H9 (cell line): ENCODE data around the gene OTOS. TPM values are rescaled to one million over a fixed set of nuclear protein-coding genes. Genes with fewer than 3 reads are reported as not detected.

Experiments used
- DNase-seq: peaks from one replicate; pipeline ENCODE4 v3.0.0-alpha.2; 2017
- H2AFZ ChIP-seq: one replicate; pipeline ENCODE4 v1.6.1; 2013; ENCODE audit warnings: mild to moderate bottlenecking, low read length, control low read depth, moderate library complexity
- H2AK5ac ChIP-seq: 2 replicates; pipeline ENCODE4 v1.6.1; 2013; ENCODE audit warnings: low read length, control low read depth, mixed read lengths; ENCODE audit not compliant: insufficient read length
- H2BK120ac ChIP-seq: one replicate; pipeline ENCODE4 v1.6.1; 2013; ENCODE audit warnings: low read depth, mild to moderate bottlenecking, low read length, control low read depth, inconsistent platforms; ENCODE audit not compliant: poor library complexity, severe bottlenecking
- H2BK12ac ChIP-seq: 2 replicates; pipeline ENCODE4 v1.6.1; 2013; ENCODE audit warnings: low read length, control low read depth, mixed read lengths, low read depth; ENCODE audit not compliant: insufficient read length
- H2BK15ac ChIP-seq: 2 replicates; pipeline ENCODE4 v1.6.1; 2013; ENCODE audit warnings: low read depth, low read length, control low read depth
- H2BK20ac ChIP-seq: one replicate; pipeline ENCODE4 v1.6.1; 2013; ENCODE audit warnings: low read depth, mild to moderate bottlenecking, low read length, control low read depth, inconsistent platforms; ENCODE audit not compliant: poor library complexity, severe bottlenecking
- H2BK5ac ChIP-seq: 2 replicates; pipeline ENCODE4 v1.6.1; 2013; ENCODE audit warnings: low read length, control low read depth, mixed read lengths; ENCODE audit not compliant: insufficient read length
- H3K14ac ChIP-seq: 2 replicates; pipeline ENCODE4 v1.6.1; 2013; ENCODE audit warnings: low read length, control low read depth; ENCODE audit not compliant: insufficient read depth
- H3K18ac ChIP-seq: 2 replicates; pipeline ENCODE4 v1.6.1; 2013; ENCODE audit warnings: low read depth, mild to moderate bottlenecking, mixed read lengths, low read length, control low read depth; ENCODE audit not compliant: insufficient read length
- H3K23ac ChIP-seq: 2 replicates; pipeline ENCODE4 v1.6.1; 2013; ENCODE audit warnings: low read length, control low read depth, mixed read lengths, low read depth; ENCODE audit not compliant: insufficient read length
- H3K23me2 ChIP-seq: 2 replicates; pipeline ENCODE4 v1.6.1; 2013; ENCODE audit warnings: low read depth, mild to moderate bottlenecking, mixed read lengths, low read length, control low read depth; ENCODE audit not compliant: insufficient read length, poor library complexity, severe bottlenecking
- H3K27ac ChIP-seq: 2 replicates; pipeline ENCODE4 v1.5.1; 2013; ENCODE audit warnings: low read length, control low read depth, mixed read lengths, low read depth; ENCODE audit not compliant: insufficient read length
- H3K27me3 ChIP-seq: 2 replicates; pipeline ENCODE4 v1.6.1; 2013; ENCODE audit warnings: low read length, control low read depth, inconsistent platforms; ENCODE audit not compliant: insufficient read depth
- H3K4ac ChIP-seq: 2 replicates; pipeline ENCODE4 v1.6.1; 2013; ENCODE audit warnings: low read depth, mild to moderate bottlenecking, control low read depth, inconsistent platforms, low read length, moderate library complexity
- H3K4me1 ChIP-seq: 2 replicates; pipeline ENCODE4 v1.6.1; 2013; ENCODE audit warnings: low read length, control low read depth, inconsistent platforms; ENCODE audit not compliant: insufficient read depth
- H3K4me2 ChIP-seq: 2 replicates; pipeline ENCODE4 v1.6.1; 2013; ENCODE audit warnings: low read length, control low read depth, mixed read lengths; ENCODE audit not compliant: insufficient read length, insufficient read depth
- H3K56ac ChIP-seq: 2 replicates; pipeline ENCODE4 v1.6.1; 2013; ENCODE audit warnings: low read depth, mild to moderate bottlenecking, mixed read lengths, low read length, control low read depth; ENCODE audit not compliant: insufficient read length
- H3K79me1 ChIP-seq: 2 replicates; pipeline ENCODE4 v1.6.1; 2013; ENCODE audit warnings: low read depth, mild to moderate bottlenecking, moderate library complexity, low read length, control low read depth, inconsistent platforms; ENCODE audit not compliant: insufficient read depth, poor library complexity, severe bottlenecking
- H3K79me2 ChIP-seq: 2 replicates; pipeline ENCODE4 v1.6.1; 2013; ENCODE audit warnings: low read length, control low read depth, inconsistent platforms; ENCODE audit not compliant: insufficient read depth
- H3K9ac ChIP-seq: 2 replicates; pipeline ENCODE4 v1.6.1; 2013; ENCODE audit warnings: low read length, control low read depth, mixed read lengths; ENCODE audit not compliant: insufficient read length; ENCODE audit errors: extremely low read depth
- H3K9me3 ChIP-seq: one replicate; pipeline ENCODE4 v1.6.1; 2013; ENCODE audit warnings: low read depth, low read length, inconsistent platforms; ENCODE audit not compliant: control insufficient read depth
- H3T11ph ChIP-seq: one replicate; pipeline ENCODE4 v1.6.1; 2013; ENCODE audit warnings: mild to moderate bottlenecking, low read length, control low read depth, inconsistent platforms
- H4K20me1 ChIP-seq: one replicate; pipeline ENCODE4 v1.6.1; 2013; ENCODE audit not compliant: control insufficient read depth, insufficient read length, insufficient read depth
- H4K5ac ChIP-seq: 2 replicates; pipeline ENCODE4 v1.6.1; 2013; ENCODE audit warnings: low read depth, mild to moderate bottlenecking, mixed read lengths, low read length, control low read depth; ENCODE audit not compliant: insufficient read length
- H4K8ac ChIP-seq: replicated peaks from 2 replicates; pipeline ENCODE4 v1.6.1; 2013; ENCODE audit warnings: low read length, control low read depth, mixed read lengths, low read depth; ENCODE audit not compliant: insufficient read length
- H4K91ac ChIP-seq: 2 replicates; pipeline ENCODE4 v1.6.1; 2013; ENCODE audit warnings: low read depth, mild to moderate bottlenecking, moderate library complexity, mixed read lengths, low read length, control low read depth; ENCODE audit not compliant: insufficient read length
- H3K27ac Mint-ChIP-seq, 3 experiments: 2 replicates in 2 of 3; 3 replicates in 1 of 3; pipeline ENCODE4 v1.8.0; 2020 to 2021; ENCODE audit warnings: mixed read lengths in 3 of 3, mild to moderate bottlenecking in 1 of 3, moderate library complexity in 1 of 3
- H3K27me3 Mint-ChIP-seq: 2 replicates; pipeline ENCODE4 v1.8.0; 2021; ENCODE audit warnings: low read depth, mild to moderate bottlenecking, moderate library complexity, mixed read lengths
- H3K36me3 Mint-ChIP-seq, 3 experiments: 2 replicates in 2 of 3; 3 replicates in 1 of 3; pipeline ENCODE4 v1.8.0; 2020 to 2021; ENCODE audit warnings: low read depth in 3 of 3, mixed read lengths in 3 of 3; ENCODE audit not compliant: insufficient read depth in 1 of 3
- H3K4me1 Mint-ChIP-seq, 2 experiments: 2 replicates each; pipeline ENCODE4 v1.8.0; 2020; ENCODE audit warnings: mixed read lengths in 2 of 2
- H3K4me3 Mint-ChIP-seq, 2 experiments: 2 replicates in 1 of 2; 3 replicates in 1 of 2; pipeline ENCODE4 v1.8.0; 2020 to 2021; ENCODE audit warnings: mild to moderate bottlenecking in 2 of 2, mixed read lengths in 2 of 2, moderate library complexity in 1 of 2
- H3K9me3 Mint-ChIP-seq, 2 experiments: 2 replicates in 1 of 2; 3 replicates in 1 of 2; pipeline ENCODE4 v1.8.0; 2020; ENCODE audit warnings: mild to moderate bottlenecking in 2 of 2, mixed read lengths in 2 of 2, moderate library complexity in 1 of 2
- CTCF ChIP-seq: fragments of 200-600 bp; sonication (generic); conservative IDR thresholded peaks from 3 replicates; pipeline ENCODE4 v1.8.0; 2021; ENCODE audit warnings: antibody characterized with exemption, mild to moderate bottlenecking
- WGBS: extraction: QIAGEN DNeasy Blood & Tissue Kit; methylation state at CpG from one replicate; pipeline ENCODE4 v1.1.7; 2013; ENCODE audit warnings: missing lambda C conversion rate, low lambda C conversion rate, mixed read lengths; ENCODE audit not compliant: insufficient read length; ENCODE audit errors: extremely low coverage; 5-methylcytosine and 5-hydroxymethylcytosine counted together
- total RNA-seq: library from RNA; stranded (reverse); gene quantifications from 2 replicates; pipeline ENCODE4 v1.2.1, GENCODE V29; 2021

OTOS gene
- total RNA-seq, 1 experiment from 2014 or later: not detected

- Histone ChIP-seq H3K14ac (no peak overlapping the region), H4K8ac (no peak overlapping the region), H3K27ac (no peak overlapping the region), H3K23me2 (peaks cover 7% of the 10 kb centered on the region), H2AFZ (no peak overlapping the region), H3K18ac (no peak overlapping the region), H4K20me1 (no peaks in the 10 kb centered on the region), H3K9me3 (no peaks in the 10 kb centered on the region), H4K91ac (no peak overlapping the region), H3K27me3 (no peaks in the 10 kb centered on the region; the same call in 1 of the 2 replicates), H3K23ac (no peak overlapping the region), H3K79me1 (no peaks in the 10 kb centered on the region), H2BK15ac (no peak overlapping the region), H3K56ac (no peak overlapping the region), H3K79me2 (no peaks in the 10 kb centered on the region), H2AK5ac (no peak overlapping the region), H3T11ph (no peak overlapping the region), H2BK12ac (no peak overlapping the region), H3K9ac (no peak overlapping the region), H2BK5ac (no peak overlapping the region), H3K4me2 (no peak overlapping the region), H3K4ac (no peak overlapping the region), H2BK20ac (no peak overlapping the region), H3K4me1 (no peaks in the 10 kb centered on the region; the same call in 1 of the 2 replicates), H4K5ac (no peak overlapping the region), H2BK120ac (no peak overlapping the region)
- peak overlapping the region in 1 of 3 experiments; percentile 48; a peak in 1 of 7 replicates for H3K27ac Mint-ChIP-seq
- no peak for DNase-seq
- H3K36me3 Mint-ChIP-seq: no peaks in the 10 kb centered on the region; a peak in 1 of 7 replicates
- no peaks in the 10 kb centered on the region for H3K9me3 Mint-ChIP-seq
- TF ChIP-seq CTCF: no peak
- peaks cover 11 to 22% of the 10 kb centered on the region in 2 experiments for H3K4me1 Mint-ChIP-seq
- H3K4me3 Mint-ChIP-seq: no peak overlapping the region
- peaks cover 23% of the 10 kb centered on the region for H3K27me3 Mint-ChIP-seq
- WGBS: no CpG with 5 or more reads among the region's 11 CpGs
These were observed 462 bp upstream of the OTOS start for GRCh38 chr2:240140920-240141319.
